ENCODE results near the gene RYR1.
"Not testable (repeated sequence)": the region's sequence is repeated elsewhere in the genome, so short reads cannot be mapped to it uniquely, and the experiment has no call there.

RYR1 gene

GRCh38 chr19:38417544-38418506 is 15.7 kb upstream of the RYR1 start:
- FAIRE-seq: peak; percentile 9
- DNase-seq (ENCODE audit: insufficient read length): peak; percentile 59
- TF ChIP-seq TAF1 (IDR thresholded peaks at IDR 0.05; ENCODE audit: borderline replicate concordance, low read depth, low read length): no peak
- TF ChIP-seq POLR2AphosphoS5 (IDR thresholded peaks at IDR 0.05; ENCODE audit: low read depth, low read length): no peak
- no peak for TF ChIP-seq POLR2A (IDR thresholded peaks at IDR 0.05; ENCODE audit: low read depth, low read length)

GRCh38 chr19:38420935-38421334 is 12.6 kb upstream of the RYR1 start:
- TF ChIP-seq TAF1 (IDR thresholded peaks at IDR 0.05; ENCODE audit: borderline replicate concordance, low read depth, low read length) (no peak), POLR2A (IDR thresholded peaks at IDR 0.05; ENCODE audit: low read depth, low read length) (no peak)
- no peak for DNase-seq (ENCODE audit: insufficient read length)

GRCh38 chr19:38421856-38422255 is 11.6 kb upstream of the RYR1 start:
- no peak for DNase-seq (ENCODE audit: insufficient read length)
- no peak for FAIRE-seq
- TF ChIP-seq POLR2A (IDR thresholded peaks at IDR 0.05; ENCODE audit: low read depth, low read length): no peak
- no peak for TF ChIP-seq POLR2AphosphoS5 (IDR thresholded peaks at IDR 0.05; ENCODE audit: low read depth, low read length)

More at GRCh38 chr19:38420935-38421334, 12.6 kb upstream of the RYR1 start:
- FAIRE-seq: no peak

- no peak for FAIRE-seq
- TF ChIP-seq TAF1 (IDR thresholded peaks at IDR 0.05; ENCODE audit: borderline replicate concordance, low read depth, low read length) (no peak), POLR2AphosphoS5 (IDR thresholded peaks at IDR 0.05; ENCODE audit: low read depth, low read length) (no peak), POLR2A (IDR thresholded peaks at IDR 0.05; ENCODE audit: low read depth, low read length) (no peak)
- DNase-seq (ENCODE audit: insufficient read length): no peak
These were observed 11.1 kb upstream of the RYR1 start for GRCh38 chr19:38422438-38422837.

GRCh38 chr19:38424272-38424671 is 9.2 kb upstream of the RYR1 start:
- FAIRE-seq (no peak), DNase-seq (ENCODE audit: insufficient read length) (no peak)
- no peak for TF ChIP-seq POLR2A (IDR thresholded peaks at IDR 0.05; ENCODE audit: low read depth, low read length)
- TF ChIP-seq TAF1 (IDR thresholded peaks at IDR 0.05; ENCODE audit: borderline replicate concordance, low read depth, low read length): no peak
- TF ChIP-seq POLR2AphosphoS5 (IDR thresholded peaks at IDR 0.05; ENCODE audit: low read depth, low read length): no peak

GRCh38 chr19:38425222-38425809 is 8.2 kb upstream of the RYR1 start:
- no peak for FAIRE-seq
- TF ChIP-seq TAF1 (IDR thresholded peaks at IDR 0.05; ENCODE audit: borderline replicate concordance, low read depth, low read length): no peak
- TF ChIP-seq POLR2A (IDR thresholded peaks at IDR 0.05; ENCODE audit: low read depth, low read length): no peak
- no peak for TF ChIP-seq POLR2AphosphoS5 (IDR thresholded peaks at IDR 0.05; ENCODE audit: low read depth, low read length)
- DNase-seq (ENCODE audit: insufficient read length): no peak

GRCh38 chr19:38425810-38426466 is 7.6 kb upstream of the RYR1 start, which contains the start of gene RASGRP4:
Gene RASGRP4 (minus strand): TSS chr19:38426219. CDS start chr19:38426091, 128 bp downstream.
- DNase-seq (ENCODE audit: insufficient read length) (peak; percentile 51), FAIRE-seq (no peak)
- TF ChIP-seq TAF1 (IDR thresholded peaks at IDR 0.05; ENCODE audit: borderline replicate concordance, low read depth, low read length) (no peak), POLR2A (IDR thresholded peaks at IDR 0.05; ENCODE audit: low read depth, low read length) (no peak), POLR2AphosphoS5 (IDR thresholded peaks at IDR 0.05; ENCODE audit: low read depth, low read length) (no peak)

- DNase-seq (ENCODE audit: insufficient read length): not testable (repeated sequence)
- peak; percentile 38 for FAIRE-seq
These were observed 6.3 kb upstream of the RYR1 start for GRCh38 chr19:38427035-38427677.

- FAIRE-seq (no peak), DNase-seq (ENCODE audit: insufficient read length) (no peak)
- TF ChIP-seq POLR2AphosphoS5 (IDR thresholded peaks at IDR 0.05; ENCODE audit: low read depth, low read length) (no peak), POLR2A (IDR thresholded peaks at IDR 0.05; ENCODE audit: low read depth, low read length) (no peak), TAF1 (IDR thresholded peaks at IDR 0.05; ENCODE audit: borderline replicate concordance, low read depth, low read length) (no peak)
These were observed 4.3 kb upstream of the RYR1 start for GRCh38 chr19:38429055-38429810.

GRCh38 chr19:38429811-38430156 is 3.7 kb upstream of the RYR1 start:
- no peak for DNase-seq (ENCODE audit: insufficient read length)
- TF ChIP-seq POLR2A (IDR thresholded peaks at IDR 0.05; ENCODE audit: low read depth, low read length): no peak
- no peak for TF ChIP-seq TAF1 (IDR thresholded peaks at IDR 0.05; ENCODE audit: borderline replicate concordance, low read depth, low read length)
- no peak for TF ChIP-seq POLR2AphosphoS5 (IDR thresholded peaks at IDR 0.05; ENCODE audit: low read depth, low read length)
- FAIRE-seq: no peak

GRCh38 chr19:38430931-38431330 is 2.6 kb upstream of the RYR1 start:
- TF ChIP-seq POLR2AphosphoS5 (IDR thresholded peaks at IDR 0.05; ENCODE audit: low read depth, low read length) (no peak), POLR2A (IDR thresholded peaks at IDR 0.05; ENCODE audit: low read depth, low read length) (no peak), TAF1 (IDR thresholded peaks at IDR 0.05; ENCODE audit: borderline replicate concordance, low read depth, low read length) (no peak)
- FAIRE-seq (no peak), DNase-seq (ENCODE audit: insufficient read length) (no peak)

All from GM12892 (cell line).